Measurements from ENCODE around the gene GAS6. TPM values are rescaled to one million over a fixed set of nuclear protein-coding genes. Genes with fewer than 3 reads are reported as not detected.

GAS6 gene
- total RNA-seq, 4 donors from 2014 or later = 128 to 287 (median 199) TPM

DNA sequence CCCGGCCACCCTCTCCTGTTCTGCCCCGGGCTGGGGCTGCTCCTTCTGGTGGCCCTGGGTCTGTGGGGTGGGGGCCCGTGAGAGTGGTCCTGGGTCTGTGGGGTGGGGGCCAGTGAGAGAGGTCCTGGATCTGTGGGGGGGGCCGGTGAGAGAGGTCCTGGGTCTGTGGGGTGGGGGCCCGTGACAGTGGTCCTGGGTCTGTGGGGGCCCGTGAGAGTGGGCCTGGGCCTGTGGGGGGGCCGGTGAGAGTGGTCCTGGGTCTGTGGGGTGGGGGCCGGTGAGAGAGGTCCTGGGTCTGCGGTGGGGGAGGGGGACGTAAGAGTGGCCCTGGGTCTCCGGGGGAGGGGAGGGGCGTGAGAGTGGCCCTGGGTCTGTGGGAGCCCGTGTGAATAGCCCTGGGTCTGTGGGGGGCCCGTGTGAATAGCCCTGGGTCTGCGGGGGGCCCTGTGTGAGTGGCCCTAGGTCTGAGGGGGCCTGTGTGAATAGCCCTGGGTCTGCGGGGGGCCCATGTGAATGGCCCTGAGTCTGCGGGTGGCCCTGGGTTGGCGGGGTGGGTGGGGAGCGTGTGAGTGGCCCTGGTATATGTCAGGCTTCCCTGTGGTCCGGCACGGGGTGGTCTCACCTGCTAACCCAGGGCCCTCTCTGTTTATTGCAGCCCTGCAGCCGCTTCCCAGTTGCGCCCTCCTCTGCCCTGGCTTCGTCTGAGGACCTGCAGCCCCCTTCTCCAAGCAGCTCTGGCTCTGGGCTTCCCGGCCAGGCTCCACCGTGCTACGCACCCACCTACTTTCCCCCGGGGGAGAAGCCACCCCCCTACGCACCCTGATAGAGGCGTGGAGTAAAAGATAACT, 52.6 kb downstream of the GAS6 start:
- no peak overlapping the region for H3K27ac ChIP-seq
- no peak overlapping the region for H3K4me3 ChIP-seq
- TF ChIP-seq CTCF (IDR thresholded peaks at IDR 0.05) (no peak), POLR2A (IDR thresholded peaks at IDR 0.05) (no peak)
- H3K9me3 ChIP-seq = no peaks in the 10 kb centered on the region
- no peaks in the 10 kb centered on the region for H3K36me3 ChIP-seq
- intact Hi-C loops (cut with DNase I; ENCODE audit: low total_unique reads) = no loop called here
- DNase-seq = no peak
- H3K27me3 ChIP-seq = no peaks in the 10 kb centered on the region
- H3K4me1 ChIP-seq = no peaks in the 10 kb centered on the region

GRCh38 chr13:113810640-113811039, 53.2 kb downstream of the GAS6 start:
- DNase-seq = no peak
- intact Hi-C loops (cut with DNase I; ENCODE audit: low total_unique reads) = no loop called here
- H3K27me3 ChIP-seq = no peaks in the 10 kb centered on the region
- no peak overlapping the region for H3K4me3 ChIP-seq
- no peaks in the 10 kb centered on the region for H3K4me1 ChIP-seq
- H3K9me3 ChIP-seq = no peaks in the 10 kb centered on the region
- H3K36me3 ChIP-seq = no peaks in the 10 kb centered on the region
- TF ChIP-seq POLR2A (IDR thresholded peaks at IDR 0.05) (no peak), CTCF (IDR thresholded peaks at IDR 0.05) (no peak)
- no peak overlapping the region for H3K27ac ChIP-seq

DNA sequence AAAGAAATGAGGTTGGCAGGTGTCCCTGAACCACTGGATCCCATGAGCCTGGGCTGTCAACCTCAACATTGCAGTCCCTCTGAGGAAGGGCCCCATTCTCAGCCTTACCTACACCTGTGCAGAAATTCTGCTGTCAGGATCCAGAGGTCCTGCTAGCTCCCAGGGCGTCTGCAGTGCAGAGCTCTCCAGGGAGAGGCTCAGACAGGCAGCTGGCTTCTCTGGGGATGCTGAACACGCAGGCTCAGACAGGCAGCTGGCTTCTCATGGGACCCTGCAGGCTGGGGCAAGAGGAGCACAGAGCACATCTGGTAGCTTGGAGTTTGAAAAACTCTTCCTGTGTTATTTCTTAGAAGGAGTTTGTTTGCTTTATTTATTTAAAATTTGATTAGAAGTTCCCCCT, 53.9 kb downstream of the GAS6 start:
- Histone ChIP-seq H3K4me1 (no peaks in the 10 kb centered on the region), H3K36me3 (no peaks in the 10 kb centered on the region), H3K27ac (no peak overlapping the region), H3K4me3 (no peak overlapping the region), H3K27me3 (no peaks in the 10 kb centered on the region), H3K9me3 (no peaks in the 10 kb centered on the region)
- no peak for TF ChIP-seq CTCF (IDR thresholded peaks at IDR 0.05)
- no peak for TF ChIP-seq POLR2A (IDR thresholded peaks at IDR 0.05)
- intact Hi-C loops (cut with DNase I; ENCODE audit: low total_unique reads) = no loop called here
- DNase-seq = no peak

GRCh38 chr13:113808058-113808834, 55.6 kb downstream of the GAS6 start:
- H3K36me3 ChIP-seq = no peaks in the 10 kb centered on the region
- no peaks in the 10 kb centered on the region for H3K27me3 ChIP-seq
- no peaks in the 10 kb centered on the region for H3K9me3 ChIP-seq
- intact Hi-C loops (cut with DNase I; ENCODE audit: low total_unique reads) = no loop called here
- no peak overlapping the region for H3K27ac ChIP-seq
- DNase-seq = no peak
- H3K4me3 ChIP-seq = no peak overlapping the region
- no peak for TF ChIP-seq CTCF (IDR thresholded peaks at IDR 0.05)
- TF ChIP-seq POLR2A (IDR thresholded peaks at IDR 0.05) = no peak
- H3K4me1 ChIP-seq = no peaks in the 10 kb centered on the region

GRCh38 chr13:113806526-113806925, 57.4 kb downstream of the GAS6 start:
- DNase-seq = no peak
- TF ChIP-seq CTCF (IDR thresholded peaks at IDR 0.05) (no peak), POLR2A (IDR thresholded peaks at IDR 0.05) (no peak)
- no peaks in the 10 kb centered on the region for H3K9me3 ChIP-seq
- intact Hi-C loops (cut with DNase I; ENCODE audit: low total_unique reads) = no loop called here
- H3K36me3 ChIP-seq = no peaks in the 10 kb centered on the region
- no peaks in the 10 kb centered on the region for H3K27me3 ChIP-seq
- H3K4me1 ChIP-seq = no peaks in the 10 kb centered on the region
- H3K4me3 ChIP-seq = no peak overlapping the region
- H3K27ac ChIP-seq = no peak overlapping the region

Data from uterus (tissue), 4 donors.